T-helper 1 cell treated with Interleukin-12 subunit alpha and Interleukin-12 subunit beta and Interleukin-4 antibody, amounts not matched to agents 30 ng/mL and 1 ng/mL, for 36 hours (primary cell): Measurements from ENCODE around the gene KRTAP4-16. TPM values are rescaled to one million over a fixed set of nuclear protein-coding genes. Genes with fewer than 3 reads are reported as not detected.
"Not testable (repeated sequence)": the region's sequence is repeated elsewhere in the genome, so short reads cannot be mapped to it uniquely, and the experiment has no call there.

Source experiments
- intact Hi-C: fragments of 100-400 bp; cut with micrococcal nuclease; formaldehyde crosslinking; loops from one replicate; pipeline ENCODE4 v1.15.1; 2024
- total RNA-seq: library from RNA; stranded (reverse); gene quantifications from 2 replicates; pipeline ENCODE4 v1.2.3, GENCODE V29; 2022

KRTAP4-16 gene
- total RNA-seq, 1 donor from 2014 or later, result not detected

GRCh38 chr17:41076788-41077187, 25.2 kb downstream of the KRTAP4-16 start:
- intact Hi-C loops, result no loop called here

GRCh38 chr17:41073676-41074075, 28.3 kb downstream of the KRTAP4-16 start:
- intact Hi-C loops, result no loop called here

GRCh38 chr17:41071606-41072360, 30.2 kb downstream of the KRTAP4-16 start:
- intact Hi-C loops, result no loop called here

GRCh38 chr17:41069031-41069430, 33.0 kb downstream of the KRTAP4-16 start:
- intact Hi-C loops, result no loop called here

- intact Hi-C loops, result no loop called here
Observed at GRCh38 chr17:41067281-41067680, 34.7 kb downstream of the KRTAP4-16 start.

- intact Hi-C loops, result no loop called here
Observed at GRCh38 chr17:41065829-41066624, 36.0 kb downstream of the KRTAP4-16 start, which contains the start of gene KRTAP2-4. TSS of gene KRTAP2-4 (minus strand) at chr17:41065879. CDS start at chr17:41065845, 34 bp downstream.

GRCh38 chr17:41065016-41065689, 36.9 kb downstream of the KRTAP4-16 start:
- intact Hi-C loops, result not testable (repeated sequence)

- intact Hi-C loops, result no loop called here
Observed at GRCh38 chr17:41064301-41064700, 37.7 kb downstream of the KRTAP4-16 start.

- intact Hi-C loops, result no loop called here
Observed at GRCh38 chr17:41063449-41063848, 38.6 kb downstream of the KRTAP4-16 start.

GRCh38 chr17:41061964-41062363, 40.0 kb downstream of the KRTAP4-16 start:
- intact Hi-C loops, result no loop called here

GRCh38 chr17:41060052-41060604, 41.9 kb downstream of the KRTAP4-16 start, which contains the start of gene KRTAP2-3:
TSS of gene KRTAP2-3 (minus strand) at chr17:41060114. CDS start at chr17:41060050, 64 bp downstream.
- intact Hi-C loops, result no loop called here

- intact Hi-C loops, result not testable (repeated sequence)
Observed at GRCh38 chr17:41059276-41060051, 42.5 kb downstream of the KRTAP4-16 start.

- intact Hi-C loops, result no loop called here
Observed at GRCh38 chr17:41058741-41059140, 43.3 kb downstream of the KRTAP4-16 start.

- intact Hi-C loops, result no loop called here
Observed at GRCh38 chr17:41057547-41057946, 44.5 kb downstream of the KRTAP4-16 start.

- intact Hi-C loops, result not testable (repeated sequence)
Observed at GRCh38 chr17:41055130-41055529, 46.9 kb downstream of the KRTAP4-16 start, which contains the start of gene KRTAP2-2. TSS of gene KRTAP2-2 (minus strand) at chr17:41055230. CDS start at chr17:41055211, 19 bp downstream.

- intact Hi-C loops, result not testable (repeated sequence)
Observed at GRCh38 chr17:41054556-41054955, 47.5 kb downstream of the KRTAP4-16 start.

- intact Hi-C loops, result no loop called here
Observed at GRCh38 chr17:41054025-41054424, 48.0 kb downstream of the KRTAP4-16 start.

- intact Hi-C loops, result no loop called here
Observed at GRCh38 chr17:41052566-41052965, 49.4 kb downstream of the KRTAP4-16 start.
